C4-2B (cell line): ENCODE measurements around the gene NAA80.

Experiments
- ZFX ChIP-seq: fragments of 450-650 bp; IDR thresholded peaks from 2 replicates; pipeline ENCODE4 v1.6.1; 2017
- TF ChIP-seq, protein P1 (sequence below): fragments of 450-650 bp; conservative IDR thresholded peaks from 2 replicates; pipeline ENCODE4 v1.5.1; 2017; ENCODE audit warnings: mild to moderate bottlenecking

- TF ChIP-seq, protein P1, sequence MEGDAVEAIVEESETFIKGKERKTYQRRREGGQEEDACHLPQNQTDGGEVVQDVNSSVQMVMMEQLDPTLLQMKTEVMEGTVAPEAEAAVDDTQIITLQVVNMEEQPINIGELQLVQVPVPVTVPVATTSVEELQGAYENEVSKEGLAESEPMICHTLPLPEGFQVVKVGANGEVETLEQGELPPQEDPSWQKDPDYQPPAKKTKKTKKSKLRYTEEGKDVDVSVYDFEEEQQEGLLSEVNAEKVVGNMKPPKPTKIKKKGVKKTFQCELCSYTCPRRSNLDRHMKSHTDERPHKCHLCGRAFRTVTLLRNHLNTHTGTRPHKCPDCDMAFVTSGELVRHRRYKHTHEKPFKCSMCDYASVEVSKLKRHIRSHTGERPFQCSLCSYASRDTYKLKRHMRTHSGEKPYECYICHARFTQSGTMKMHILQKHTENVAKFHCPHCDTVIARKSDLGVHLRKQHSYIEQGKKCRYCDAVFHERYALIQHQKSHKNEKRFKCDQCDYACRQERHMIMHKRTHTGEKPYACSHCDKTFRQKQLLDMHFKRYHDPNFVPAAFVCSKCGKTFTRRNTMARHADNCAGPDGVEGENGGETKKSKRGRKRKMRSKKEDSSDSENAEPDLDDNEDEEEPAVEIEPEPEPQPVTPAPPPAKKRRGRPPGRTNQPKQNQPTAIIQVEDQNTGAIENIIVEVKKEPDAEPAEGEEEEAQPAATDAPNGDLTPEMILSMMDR = no peak
- no peak for TF ChIP-seq ZFX
These were observed 29.7 kb downstream of the NAA80 start for GRCh38 chr3:50269460-50269859.
